Upper lobe of left lung (tissue), 6 donors: ENCODE data around the gene SLC25A25. TPM values are rescaled to one million over a fixed set of nuclear protein-coding genes. Genes with fewer than 3 reads are reported as not detected.

Experiments used
- ATAC-seq, 2 donors: fragments of 200-7000 bp; cut with Tn5 transposase; one replicate each; pipeline ENCODE4 v1.9.1; 2022; ENCODE audit warnings: mild to moderate bottlenecking in 2 of 2, moderate library complexity in 2 of 2; ENCODE audit not compliant: low FRiP score in 2 of 2
- DNase-seq, 2 donors: peaks; one replicate each; pipeline ENCODE4 v3.0.0-alpha.2; 2019 to 2020
- H3K27ac ChIP-seq, 4 donors: fragments of 200-600 bp; sonication (generic); one replicate each; pipeline ENCODE4 v1.5.1; 2016 to 2019
- H3K27me3 ChIP-seq, 4 donors: fragments of 200-600 bp; sonication (generic); one replicate each; pipeline ENCODE4 v1.5.1; 2017 to 2019
- H3K36me3 ChIP-seq, 4 donors: fragments of 200-600 bp; sonication (generic); one replicate each; pipeline ENCODE4 v1.5.1; 2016 to 2019
- H3K4me1 ChIP-seq, 4 donors: fragments of 200-600 bp; sonication (generic); one replicate each; pipeline ENCODE4 v1.5.1; 2018 to 2019
- H3K4me3 ChIP-seq, 4 donors: fragments of 200-600 bp; sonication (generic); one replicate each; pipeline ENCODE4 v1.5.1; 2017 to 2019; ENCODE audit warnings: mild to moderate bottlenecking in 2 of 4, moderate library complexity in 1 of 4
- H3K9me3 ChIP-seq, 4 donors: fragments of 200-600 bp; sonication (generic); one replicate each; pipeline ENCODE4 v1.5.1; 2018 to 2019
- EP300 ChIP-seq, 4 donors: sonication (generic); formaldehyde crosslinking; IDR thresholded peaks; one replicate each; pipeline ENCODE4 v1.5.1; 2017; ENCODE audit warnings: antibody characterized with exemption in 4 of 4, control low read depth in 2 of 4
- POLR2A ChIP-seq, 4 donors: fragments of 450-650 bp; IDR thresholded peaks; one replicate each; pipeline ENCODE4 v1.5.1; 2016 to 2017; ENCODE audit warnings: antibody characterized with exemption in 4 of 4, mild to moderate bottlenecking in 2 of 4
- POLR2AphosphoS5 ChIP-seq, 2 donors: sonication (generic); formaldehyde crosslinking; IDR thresholded peaks; one replicate each; pipeline ENCODE4 v1.5.1; 2017; ENCODE audit warnings: antibody characterized with exemption in 2 of 2
- WGBS, 2 donors: methylation state at CpG; one replicate each; pipeline ENCODE4 v1.1.5; 2017 to 2018; 5-methylcytosine and 5-hydroxymethylcytosine counted together
- total RNA-seq, 6 donors: library from RNA; depleted of rRNA in 4 of 6; stranded (reverse); fragments of >200 nt in 4 of 6; gene quantifications; one replicate each; pipeline versions ENCODE4 v1.1.0 to v1.2.1, GENCODE V29; 2016 to 2021
- TF ChIP-seq, protein P1 (sequence below), 6 experiments: fragments of 450-650 bp in 4 of 6; fragments of 200-600 bp in 2 of 6; sonication (generic) in 2 of 6; IDR thresholded peaks; one replicate each; pipeline ENCODE4 v1.5.1; 2016 to 2019; ENCODE audit warnings: antibody characterized with exemption in 6 of 6
- donor health status: DM: no; HTN: no; CAD: no; lungs with moderate emphysema.
- donor health status: DM: no; HTN: yes; CAD: no; lungs with severe emphysema.

Gene SLC25A25
- total RNA-seq, 6 donors from 2014 or later = 23.6 to 40.2 (median 33.7) TPM

DNA sequence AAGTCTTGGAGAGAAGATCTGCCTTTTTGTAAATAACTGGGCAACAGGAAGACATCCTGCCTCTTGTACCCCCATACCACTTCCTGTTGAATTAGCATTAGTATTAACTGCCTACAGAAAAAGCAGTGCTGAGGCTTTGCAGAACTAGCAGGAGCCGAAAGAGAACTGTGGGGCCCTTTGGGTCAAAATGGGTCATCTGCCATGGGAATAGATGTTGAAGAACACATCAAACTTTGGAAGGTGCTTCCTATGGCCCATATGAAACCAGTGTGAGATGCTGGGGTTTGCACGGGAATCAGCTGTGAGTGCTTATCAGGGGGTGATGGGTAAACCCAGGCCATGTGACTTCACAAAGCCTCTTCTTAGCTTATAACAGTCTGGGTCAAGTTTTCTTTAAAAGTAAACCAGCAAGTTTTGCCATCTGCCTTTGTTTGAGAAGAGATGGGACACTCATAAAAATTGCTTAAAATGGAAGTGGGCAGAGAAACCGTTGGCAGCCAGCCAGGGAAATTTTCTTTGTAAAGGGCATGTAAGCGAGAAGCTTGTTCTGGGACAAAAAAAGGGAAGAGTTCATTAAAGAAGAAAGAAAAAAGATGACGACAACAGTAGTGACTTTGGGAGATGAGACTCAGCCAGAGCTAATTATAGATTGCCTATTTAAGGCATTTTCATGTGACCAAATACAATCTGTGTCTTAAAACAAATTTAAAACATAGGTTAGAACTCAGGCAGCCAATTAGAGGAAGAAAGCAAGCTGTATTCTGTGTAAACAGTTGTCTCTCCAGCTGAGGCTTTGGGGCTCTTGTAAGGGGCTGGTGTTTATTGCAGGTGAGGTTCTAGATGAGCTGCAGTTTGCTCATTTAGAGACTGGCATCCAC, 4.4 kb downstream of the SLC25A25 start:
- H3K4me1 ChIP-seq = peaks cover 44 to 66% (median 55%) of the 10 kb centered on the region in 4 donors
- H3K4me3 ChIP-seq = peak overlapping the region in 1 of 4 donors; percentile 23
- ATAC-seq (peak in 1 of 2 donors; percentile 2), DNase-seq (peak in 1 of 2 donors; percentile 89)
- no peaks in the 10 kb centered on the region for H3K9me3 ChIP-seq
- peak overlapping the region; percentile 64 to 94 (median 78) for H3K27ac ChIP-seq
- WGBS, 2 donors = 4 to 8% methylated on average over 5 of the region's 5 CpGs
- no peaks in the 10 kb centered on the region for H3K36me3 ChIP-seq
- no peaks in the 10 kb centered on the region for H3K27me3 ChIP-seq
- TF ChIP-seq, protein P1, sequence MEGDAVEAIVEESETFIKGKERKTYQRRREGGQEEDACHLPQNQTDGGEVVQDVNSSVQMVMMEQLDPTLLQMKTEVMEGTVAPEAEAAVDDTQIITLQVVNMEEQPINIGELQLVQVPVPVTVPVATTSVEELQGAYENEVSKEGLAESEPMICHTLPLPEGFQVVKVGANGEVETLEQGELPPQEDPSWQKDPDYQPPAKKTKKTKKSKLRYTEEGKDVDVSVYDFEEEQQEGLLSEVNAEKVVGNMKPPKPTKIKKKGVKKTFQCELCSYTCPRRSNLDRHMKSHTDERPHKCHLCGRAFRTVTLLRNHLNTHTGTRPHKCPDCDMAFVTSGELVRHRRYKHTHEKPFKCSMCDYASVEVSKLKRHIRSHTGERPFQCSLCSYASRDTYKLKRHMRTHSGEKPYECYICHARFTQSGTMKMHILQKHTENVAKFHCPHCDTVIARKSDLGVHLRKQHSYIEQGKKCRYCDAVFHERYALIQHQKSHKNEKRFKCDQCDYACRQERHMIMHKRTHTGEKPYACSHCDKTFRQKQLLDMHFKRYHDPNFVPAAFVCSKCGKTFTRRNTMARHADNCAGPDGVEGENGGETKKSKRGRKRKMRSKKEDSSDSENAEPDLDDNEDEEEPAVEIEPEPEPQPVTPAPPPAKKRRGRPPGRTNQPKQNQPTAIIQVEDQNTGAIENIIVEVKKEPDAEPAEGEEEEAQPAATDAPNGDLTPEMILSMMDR (IDR thresholded peaks at IDR 0.05) = no peak
- TF ChIP-seq POLR2A (IDR thresholded peaks at IDR 0.05) (peak in 1 of 4 donors; percentile 17), EP300 (IDR thresholded peaks at IDR 0.05) (peak in 1 of 4 donors; percentile 22), POLR2AphosphoS5 (IDR thresholded peaks at IDR 0.05) (peak; percentile 18 to 22)

DNA sequence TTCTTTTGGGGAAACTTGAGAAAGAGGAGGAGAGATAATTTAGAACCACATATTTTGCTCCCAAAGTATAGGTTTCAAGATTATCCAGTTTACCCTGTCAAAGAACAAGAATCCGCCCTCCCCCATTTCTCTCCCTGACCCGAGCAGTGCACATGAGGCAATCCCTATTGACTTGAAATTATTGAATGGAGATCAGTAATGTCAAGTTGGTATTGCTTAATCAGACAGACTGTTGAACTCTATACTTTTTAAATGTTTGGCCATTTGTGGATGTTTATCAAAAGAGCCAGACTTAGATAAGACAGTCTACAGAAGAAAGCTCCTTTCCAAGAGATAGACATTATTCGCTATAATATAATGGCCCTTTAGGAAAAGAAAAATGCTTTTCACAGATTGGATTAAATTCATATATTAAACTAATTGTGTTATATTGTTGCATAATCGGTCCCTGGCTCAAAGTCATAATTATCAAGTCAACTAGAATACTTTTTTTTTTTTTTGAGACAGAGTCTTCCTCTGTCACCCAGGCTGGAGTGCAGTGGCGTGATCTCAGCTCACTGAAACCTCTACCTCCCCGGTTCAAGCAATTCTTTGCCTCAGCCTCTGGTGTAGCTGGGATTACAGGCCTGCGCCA, 5.3 kb downstream of the SLC25A25 start:
- ATAC-seq = peak in 1 of 2 donors; percentile 42

DNA sequence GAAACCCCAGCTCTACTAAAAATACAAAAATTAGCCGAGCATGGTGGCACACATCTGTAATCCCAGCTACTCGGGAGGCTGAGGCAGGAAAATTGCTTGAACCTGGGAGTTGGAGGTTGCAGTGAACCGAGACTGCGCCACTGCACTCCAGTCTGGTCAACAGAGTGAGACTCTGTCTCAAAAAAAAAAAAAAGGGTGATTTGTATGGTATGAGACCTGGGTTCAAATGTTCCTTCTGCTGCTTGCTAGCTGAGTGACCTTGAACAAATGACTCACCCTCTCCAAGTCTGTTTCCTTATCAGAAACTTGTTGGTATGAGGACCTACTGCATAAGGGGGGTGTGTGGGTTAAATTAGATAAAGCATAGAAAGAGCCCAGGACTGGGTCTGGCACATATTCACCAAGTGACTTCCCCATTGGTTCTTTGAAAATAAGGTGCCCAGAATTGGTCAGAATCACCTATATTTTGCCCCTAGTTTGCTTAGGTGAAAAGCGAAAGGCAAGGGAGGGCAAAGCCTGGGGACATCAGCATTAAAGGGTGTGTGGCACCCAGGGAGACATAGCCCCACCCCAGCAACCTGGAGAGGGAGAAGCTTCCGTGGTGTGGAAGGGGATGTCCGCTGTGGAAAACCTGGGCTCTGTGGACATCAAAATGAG, 9.9 kb downstream of the SLC25A25 start:
- Histone ChIP-seq H3K27me3 (no peaks in the 10 kb centered on the region), H3K36me3 (no peaks in the 10 kb centered on the region), H3K9me3 (no peaks in the 10 kb centered on the region), H3K27ac (peak overlapping the region; percentile 35 to 46 (median 40)), H3K4me3 (no peak overlapping the region), H3K4me1 (peaks cover 50 to 70% (median 63%) of the 10 kb centered on the region in 4 donors)
- TF ChIP-seq, protein P1 (IDR thresholded peaks at IDR 0.05) = no peak
- TF ChIP-seq POLR2AphosphoS5 (IDR thresholded peaks at IDR 0.05) = no peak
- TF ChIP-seq POLR2A (IDR thresholded peaks at IDR 0.05) = no peak
- TF ChIP-seq EP300 (IDR thresholded peaks at IDR 0.05) = no peak
- peak in 1 of 2 donors; percentile 18 for ATAC-seq
- 83 to 92% methylated on average over 7 of the region's 7 CpGs for WGBS, 2 donors
- DNase-seq = no peak

More for the DNA sequence above, 5.3 kb downstream of the SLC25A25 start:
- no peak for TF ChIP-seq EP300 (IDR thresholded peaks at IDR 0.05)
- no peak for TF ChIP-seq POLR2A (IDR thresholded peaks at IDR 0.05)
- TF ChIP-seq POLR2AphosphoS5 (IDR thresholded peaks at IDR 0.05) = no peak
- Histone ChIP-seq H3K9me3 (no peaks in the 10 kb centered on the region), H3K4me3 (no peak overlapping the region), H3K4me1 (peaks cover 52 to 76% (median 64%) of the 10 kb centered on the region in 4 donors), H3K27ac (peak overlapping the region; percentile 64 to 94 (median 78)), H3K27me3 (no peaks in the 10 kb centered on the region), H3K36me3 (no peaks in the 10 kb centered on the region)
- DNase-seq = no peak
- WGBS, 2 donors = 68 to 74% methylated on average over 7 of the region's 7 CpGs

DNA sequence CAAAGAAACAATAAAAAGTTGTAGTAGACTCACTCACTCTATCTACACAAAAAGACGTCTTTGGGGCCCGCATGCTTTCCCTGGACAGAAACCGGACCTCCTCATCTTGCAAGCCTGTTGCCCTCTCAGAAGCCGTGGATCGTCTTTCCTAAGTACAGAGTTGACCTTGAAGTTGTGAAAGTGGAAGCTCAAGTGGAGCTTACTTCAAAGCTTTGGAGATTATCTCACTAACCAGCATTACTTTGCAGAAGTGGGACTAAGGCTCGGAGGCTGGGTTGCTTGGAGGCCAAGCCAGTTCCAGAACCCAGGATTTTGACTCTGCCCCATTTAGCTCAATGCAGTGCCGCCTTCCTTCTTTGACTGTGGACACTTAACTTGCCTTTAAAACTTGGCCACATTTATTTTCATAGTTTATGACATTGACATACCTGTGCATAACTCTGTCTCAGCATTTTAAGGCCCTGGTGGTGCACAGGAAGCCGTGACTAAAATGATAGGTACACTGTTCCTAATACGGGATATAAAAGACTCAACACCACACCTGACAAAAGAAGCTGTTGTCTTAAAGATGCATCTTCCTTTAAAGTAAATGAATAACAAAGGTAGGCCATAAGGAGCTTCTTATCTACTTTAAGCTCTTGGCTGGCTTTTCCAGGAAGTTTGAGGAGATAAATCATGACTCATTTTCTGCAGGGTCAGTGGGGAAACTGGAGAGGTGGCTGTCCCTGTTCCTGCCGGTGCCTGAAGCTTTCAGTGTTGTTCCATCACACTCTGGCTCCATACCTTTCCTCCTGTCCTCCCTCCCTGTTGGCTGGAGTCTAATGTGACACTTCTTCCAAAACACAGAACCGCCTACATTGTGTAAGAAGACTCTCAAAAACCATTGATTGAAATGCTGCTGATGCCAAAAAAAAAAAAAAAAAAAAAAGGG, 10.7 kb downstream of the SLC25A25 start:
- Histone ChIP-seq H3K27me3 (no peaks in the 10 kb centered on the region), H3K27ac (peak overlapping the region; percentile 36 to 46 (median 44)), H3K4me1 (peaks cover 42 to 62% (median 57%) of the 10 kb centered on the region in 4 donors), H3K9me3 (no peaks in the 10 kb centered on the region), H3K4me3 (no peak overlapping the region), H3K36me3 (no peaks in the 10 kb centered on the region)
- WGBS, 2 donors = 40 to 41% methylated on average over 11 of the region's 11 CpGs
- DNase-seq (peak in 1 of 2 donors; percentile 64), ATAC-seq (peak; percentile 52 to 62)
- TF ChIP-seq, protein P1 (IDR thresholded peaks at IDR 0.05) = no peak
- peak in 1 of 4 donors; percentile 10 for TF ChIP-seq EP300 (IDR thresholded peaks at IDR 0.05)
- TF ChIP-seq POLR2AphosphoS5 (IDR thresholded peaks at IDR 0.05) = no peak
- no peak for TF ChIP-seq POLR2A (IDR thresholded peaks at IDR 0.05)
